GM12865 (cell line): Measurements from ENCODE around the gene NUP62CL.
"Not testable (repeated sequence)": the region's sequence is repeated elsewhere in the genome, so short reads cannot be mapped to it uniquely, and the experiment has no call there.

Experiments
- DNase-seq: peaks from one replicate; pipeline ENCODE4 v3.0.0; 2010; ENCODE audit warnings: low read depth
- H3K4me3 ChIP-seq: 2 replicates; pipeline ENCODE4 v1.5.1; 2011; ENCODE audit warnings: mild to moderate bottlenecking, low read depth, low read length, control low read depth
- TF ChIP-seq, protein P1 (sequence below): IDR thresholded peaks from 2 replicates; pipeline ENCODE4 v1.5.1; 2011; ENCODE audit warnings: low read length, control low read depth, low read depth, inconsistent platforms; ENCODE audit not compliant: insufficient read depth; ENCODE audit errors: missing control alignments

Gene NUP62CL

DNA sequence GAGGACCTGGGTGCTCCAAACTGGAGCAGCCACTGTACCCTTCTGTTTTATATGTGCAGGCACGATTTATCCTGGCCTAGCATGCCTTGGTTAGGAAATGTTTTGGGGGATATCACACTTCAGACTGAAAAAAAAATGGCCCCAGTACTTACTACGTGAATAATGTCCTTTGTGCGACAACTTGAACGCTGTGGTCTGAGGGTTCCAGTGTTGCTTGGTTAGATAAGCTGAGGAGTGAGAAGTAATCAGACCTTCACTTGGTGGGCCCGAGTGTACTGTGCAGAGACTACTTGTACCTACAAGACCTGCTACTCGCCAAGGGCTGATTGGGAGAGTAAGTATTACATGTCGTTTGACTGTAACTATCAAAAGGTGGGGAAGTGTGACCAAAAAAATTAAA lies 856 bp upstream of the NUP62CL start:
- H3K4me3 ChIP-seq, result no peak overlapping the region
- TF ChIP-seq, protein P1, sequence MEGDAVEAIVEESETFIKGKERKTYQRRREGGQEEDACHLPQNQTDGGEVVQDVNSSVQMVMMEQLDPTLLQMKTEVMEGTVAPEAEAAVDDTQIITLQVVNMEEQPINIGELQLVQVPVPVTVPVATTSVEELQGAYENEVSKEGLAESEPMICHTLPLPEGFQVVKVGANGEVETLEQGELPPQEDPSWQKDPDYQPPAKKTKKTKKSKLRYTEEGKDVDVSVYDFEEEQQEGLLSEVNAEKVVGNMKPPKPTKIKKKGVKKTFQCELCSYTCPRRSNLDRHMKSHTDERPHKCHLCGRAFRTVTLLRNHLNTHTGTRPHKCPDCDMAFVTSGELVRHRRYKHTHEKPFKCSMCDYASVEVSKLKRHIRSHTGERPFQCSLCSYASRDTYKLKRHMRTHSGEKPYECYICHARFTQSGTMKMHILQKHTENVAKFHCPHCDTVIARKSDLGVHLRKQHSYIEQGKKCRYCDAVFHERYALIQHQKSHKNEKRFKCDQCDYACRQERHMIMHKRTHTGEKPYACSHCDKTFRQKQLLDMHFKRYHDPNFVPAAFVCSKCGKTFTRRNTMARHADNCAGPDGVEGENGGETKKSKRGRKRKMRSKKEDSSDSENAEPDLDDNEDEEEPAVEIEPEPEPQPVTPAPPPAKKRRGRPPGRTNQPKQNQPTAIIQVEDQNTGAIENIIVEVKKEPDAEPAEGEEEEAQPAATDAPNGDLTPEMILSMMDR, result no peak
- no peak for DNase-seq

DNA sequence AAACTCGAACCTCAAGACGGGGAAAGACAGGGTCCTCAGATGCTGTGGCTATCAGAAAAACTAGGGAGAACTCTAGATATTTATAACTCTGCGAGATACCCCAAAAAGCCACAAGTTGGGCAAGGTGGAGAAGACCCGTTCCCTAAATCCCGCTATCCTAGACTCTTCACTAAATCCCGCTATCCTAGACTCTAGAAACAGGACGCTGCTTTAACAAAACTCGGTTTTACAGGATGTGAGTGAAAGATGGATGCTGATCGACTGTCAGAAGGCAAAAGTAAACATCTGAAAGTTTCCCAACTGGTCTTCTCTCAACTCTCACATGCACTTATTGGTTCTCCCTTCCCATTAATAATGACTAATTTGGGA lies 448 bp upstream of the NUP62CL start:
- DNase-seq, result no peak
- TF ChIP-seq, protein P1, result no peak
- peak overlapping the region; percentile 89; the same call in 1 of the 2 replicates for H3K4me3 ChIP-seq

DNA sequence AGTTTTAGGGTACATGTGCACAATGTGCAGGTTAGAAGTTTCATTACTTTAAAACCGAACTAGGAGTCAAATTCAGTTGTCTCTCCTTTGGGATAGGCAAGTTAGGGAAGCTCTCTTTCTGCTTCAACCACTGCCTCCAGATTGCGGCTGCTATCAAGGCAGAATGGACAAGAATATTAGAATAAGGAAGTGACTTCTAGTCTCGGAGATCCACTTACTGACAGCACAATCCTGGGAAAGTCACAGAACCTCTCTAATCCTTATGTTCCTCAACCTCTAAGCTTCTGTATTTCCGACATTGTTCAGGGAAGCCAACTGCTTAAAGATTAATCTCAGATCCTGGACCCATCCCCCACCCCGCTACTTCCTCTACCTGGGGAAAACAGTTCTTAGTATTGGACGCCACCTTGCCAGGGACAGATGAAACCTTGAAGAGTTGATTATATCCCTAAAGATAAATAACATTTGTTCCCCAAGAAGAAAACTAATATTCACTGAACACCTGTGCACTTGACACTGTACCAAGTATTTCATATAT lies 2.1 kb downstream of the NUP62CL start:
- no peak for DNase-seq
- TF ChIP-seq, protein P1, result no peak
- H3K4me3 ChIP-seq, result no peak overlapping the region

DNA sequence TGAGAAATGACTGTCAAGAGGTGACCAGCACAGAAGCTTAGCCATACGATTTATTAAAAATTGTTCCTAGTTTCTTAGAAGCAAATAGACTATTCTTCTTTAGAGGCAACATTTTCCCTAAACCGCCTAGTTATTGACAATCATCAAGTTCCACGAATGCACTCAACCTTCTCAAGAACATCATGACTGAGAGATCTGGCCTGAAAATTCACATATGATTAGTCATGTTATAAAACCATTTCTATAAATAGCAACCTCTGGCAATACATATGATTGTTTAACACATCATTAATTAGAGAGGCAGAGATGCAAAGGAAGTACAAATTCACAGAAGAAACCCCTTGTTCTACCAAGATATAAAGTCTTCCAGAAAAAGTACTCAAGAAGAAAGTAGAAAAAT lies 6.7 kb downstream of the NUP62CL start:
- DNase-seq, result no peak
- TF ChIP-seq, protein P1, result no peak
- no peak overlapping the region for H3K4me3 ChIP-seq

DNA sequence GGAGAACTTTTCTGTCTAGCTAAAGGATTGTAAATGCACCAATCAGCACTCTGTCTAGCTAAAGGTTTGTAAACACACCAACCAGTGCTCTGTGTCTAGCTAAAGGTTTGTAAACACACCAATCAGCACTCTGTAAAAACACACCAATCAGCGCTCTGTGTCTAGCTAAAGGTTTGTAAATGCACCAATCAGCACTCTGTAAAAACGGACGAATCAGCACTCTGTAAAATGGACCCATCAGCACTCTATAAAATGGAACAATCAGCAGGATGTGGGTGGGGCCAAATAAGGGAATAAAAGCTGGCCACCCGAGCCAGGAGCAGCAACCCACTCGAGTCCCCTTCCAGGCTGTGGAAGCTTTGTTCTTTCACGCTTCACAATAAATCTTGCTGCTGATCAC lies 8.2 kb downstream of the NUP62CL start:
- H3K4me3 ChIP-seq, DNase-seq: not testable (repeated sequence)

DNA sequence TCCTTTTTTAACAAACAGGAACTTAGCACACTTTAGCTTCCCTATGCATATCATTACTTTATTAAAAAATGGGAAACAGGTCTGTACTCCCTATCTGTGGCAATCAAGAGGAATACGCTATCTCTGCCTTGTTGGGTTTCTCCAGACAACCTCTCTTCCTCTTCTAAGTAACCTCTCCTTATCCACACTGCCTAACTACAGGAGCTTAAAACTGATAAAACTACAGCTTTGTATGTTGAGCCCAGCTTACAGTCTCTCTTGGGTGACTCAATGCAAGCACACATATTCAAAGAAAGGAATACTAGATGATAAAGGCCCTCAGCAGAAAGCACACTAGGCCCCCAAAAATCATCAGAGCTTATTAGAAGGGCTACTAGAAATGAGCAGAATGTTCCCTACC lies 8.9 kb downstream of the NUP62CL start:
- H3K4me3 ChIP-seq, result no peak overlapping the region
- DNase-seq, result no peak
- TF ChIP-seq, protein P1, result no peak

DNA sequence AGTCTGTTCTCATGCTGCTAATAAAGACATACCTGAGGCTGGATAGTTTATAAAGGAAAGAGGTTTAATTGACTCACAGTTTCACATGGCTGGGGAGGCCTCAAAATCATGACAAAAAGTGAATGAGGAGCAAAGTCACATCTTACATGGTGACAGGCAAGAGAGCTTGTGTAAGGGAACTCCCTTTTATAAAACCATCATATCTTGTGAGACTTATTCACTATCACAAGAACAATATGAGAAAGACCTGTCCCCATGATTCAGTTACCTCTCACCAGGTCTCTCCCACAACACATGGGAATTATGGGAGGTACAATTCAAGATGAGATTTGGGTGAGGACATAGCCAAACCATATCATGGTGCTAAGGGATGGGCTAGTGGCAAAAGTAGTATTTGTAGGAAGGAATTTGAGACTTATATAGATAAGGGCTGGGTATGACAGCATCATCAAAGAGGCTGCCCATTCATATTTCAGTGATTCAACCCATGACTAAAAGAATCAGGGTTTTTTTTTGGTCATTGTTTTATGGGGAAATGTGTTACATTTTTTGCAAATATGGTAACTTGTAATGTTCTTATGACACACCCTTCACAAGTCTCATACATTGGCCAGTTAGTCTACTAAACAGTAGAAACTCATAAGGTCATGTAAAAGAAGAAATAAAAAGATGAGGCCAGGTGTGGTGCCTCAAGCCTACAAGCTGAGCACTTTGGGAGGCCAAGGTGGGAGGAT lies 34.7 kb downstream of the NUP62CL start:
- no peak overlapping the region for H3K4me3 ChIP-seq
- TF ChIP-seq, protein P1, result no peak
- DNase-seq, result no peak
